SK-N-SH (cell line): ENCODE results near the gene TMEM87B. TPM values are rescaled to one million over a fixed set of nuclear protein-coding genes. Genes with fewer than 3 reads are reported as not detected.

Experiments
- CTCF ChIA-PET: fragments of 300-600, 350-600 bp; formaldehyde crosslinking; extraction: SDS; loops from one replicate; lab custom pipeline; 2021; lab: Yijun Ruan, JAX
- POLR2A ChIA-PET: fragments of 350-600 bp; sonication (Branson Sonifier 250); formaldehyde crosslinking; extraction: SDS; loops from one replicate; lab custom pipeline; 2020; ENCODE audit warnings: antibody characterized with exemption, inconsistent platforms; lab: Yijun Ruan, JAX
- DNase-seq: peaks from one replicate; pipeline ENCODE4 v3.0.0; 2012
- H2AFZ ChIP-seq: fragments of 200-600 bp; sonication (generic); 2 replicates; pipeline ENCODE4 v1.8.1; 2016; ENCODE audit warnings: antibody characterized with exemption, mild to moderate bottlenecking, low read depth
- H3F3A ChIP-seq: fragments of 200-600 bp; sonication (generic); replicated peaks from 2 replicates; pipeline ENCODE3; 2016; ENCODE audit warnings: antibody characterized with exemption, mild to moderate bottlenecking; ENCODE audit not compliant: insufficient read depth
- H3K27ac ChIP-seq, 2 experiments: fragments of 200-500 bp in 1 of 2; fragments of 200-600 bp in 1 of 2; sonication (Bioruptor generic) in 1 of 2; sonication (generic), shearing (Covaris generic) in 1 of 2; 2 replicates each; pipeline versions ENCODE4 v1.5.1 to v1.6.1; 2014 to 2016; ENCODE audit warnings: low read depth in 2 of 2, inconsistent platforms in 1 of 2, low read length in 1 of 2, mild to moderate bottlenecking in 1 of 2, mixed read lengths in 1 of 2
- H3K27me3 ChIP-seq: fragments of 200-600 bp; sonication (generic), shearing (Covaris generic); 2 replicates; pipeline ENCODE4 v1.6.1; 2016; ENCODE audit warnings: mixed run types; ENCODE audit not compliant: insufficient read depth
- H3K36me3 ChIP-seq, 2 experiments: fragments of 200-500 bp in 1 of 2; fragments of 200-600 bp in 1 of 2; sonication (Bioruptor generic) in 1 of 2; sonication (generic) in 1 of 2; replicated peaks in 1 of 2; 2 replicates each; pipeline versions ENCODE3 to v1.5.1; 2014 to 2016; ENCODE audit warnings: low read length in 1 of 2, mild to moderate bottlenecking in 1 of 2; ENCODE audit not compliant: insufficient read depth in 2 of 2, control insufficient read depth in 1 of 2
- H3K4me1 ChIP-seq, 2 experiments: fragments of 200-500 bp in 1 of 2; fragments of 200-600 bp in 1 of 2; sonication (Bioruptor generic) in 1 of 2; sonication (generic), shearing (Covaris generic) in 1 of 2; 2 replicates each; pipeline versions ENCODE4 v1.5.1 to v1.6.1; 2014 to 2016; ENCODE audit warnings: low read depth in 1 of 2, low read length in 1 of 2, mixed run types in 1 of 2; ENCODE audit not compliant: insufficient read depth in 2 of 2, control insufficient read depth in 1 of 2
- H3K4me2 ChIP-seq: fragments of 200-600 bp; sonication (generic), shearing (Covaris generic); 2 replicates; pipeline ENCODE4 v1.6.1; 2017; ENCODE audit warnings: mixed run types
- H3K4me3 ChIP-seq, 2 experiments: fragments of 200-500 bp in 1 of 2; fragments of 200-600 bp in 1 of 2; sonication (Bioruptor generic) in 1 of 2; sonication (generic), shearing (Covaris generic) in 1 of 2; 2 replicates each; pipeline versions ENCODE4 v1.5.1 to v1.8.1; 2014 to 2016; ENCODE audit warnings: low read depth in 2 of 2, inconsistent platforms in 1 of 2, low read length in 1 of 2, mild to moderate bottlenecking in 1 of 2, mixed read lengths in 1 of 2, moderate library complexity in 1 of 2
- H3K79me2 ChIP-seq: fragments of 200-600 bp; sonication (generic); 2 replicates; pipeline ENCODE4 v1.8.1; 2017; ENCODE audit warnings: mild to moderate bottlenecking; ENCODE audit not compliant: insufficient read depth
- H3K9ac ChIP-seq: fragments of 200-600 bp; sonication (generic); 2 replicates; pipeline ENCODE4 v1.6.1; 2017; ENCODE audit warnings: mixed run types
- H3K9me2 ChIP-seq: fragments of 200-600 bp; sonication (generic); 2 replicates; pipeline ENCODE4 v1.6.1; 2017; ENCODE audit warnings: mixed run types
- H3K9me3 ChIP-seq: fragments of 200-600 bp; sonication (generic); 2 replicates; pipeline ENCODE4 v1.6.1; 2017; ENCODE audit warnings: mixed run types, mild to moderate bottlenecking, moderate library complexity
- H4K20me1 ChIP-seq: fragments of 200-600 bp; sonication (generic); 2 replicates; pipeline ENCODE4 v1.6.1; 2017; ENCODE audit warnings: mild to moderate bottlenecking, mixed run types; ENCODE audit not compliant: insufficient read depth
- CTCF ChIP-seq: fragments of 200-600 bp; sonication (generic); IDR thresholded peaks from 2 replicates; pipeline ENCODE4 v1.6.1; 2017; ENCODE audit warnings: antibody characterized with exemption, mild to moderate bottlenecking, moderate library complexity
- ELF1 ChIP-seq: IDR thresholded peaks from 2 replicates; pipeline ENCODE4 v1.4.0; 2012
- EP300 ChIP-seq, 2 experiments: IDR thresholded peaks; 2 replicates each; pipeline versions ENCODE4 v1.4.0 to v1.6.1; 2012; ENCODE audit warnings: borderline replicate concordance in 1 of 2, low read depth in 1 of 2, low read length in 1 of 2
- GABPA ChIP-seq: IDR thresholded peaks from 2 replicates; pipeline ENCODE4 v1.4.0; 2012; ENCODE audit warnings: low read depth, mild to moderate bottlenecking
- RFX5 ChIP-seq: IDR thresholded peaks from 2 replicates; pipeline ENCODE4 v1.6.1; 2012; ENCODE audit warnings: mild to moderate bottlenecking, improper control_type of control experiment, low read length
- RXRA ChIP-seq: IDR thresholded peaks from 2 replicates; pipeline ENCODE4 v1.4.0; 2012; ENCODE audit warnings: low read depth, mild to moderate bottlenecking, borderline replicate concordance
- SIN3A ChIP-seq: IDR thresholded peaks from 2 replicates; pipeline ENCODE4 v1.6.1; 2012; ENCODE audit warnings: low read depth, mild to moderate bottlenecking, low read length, moderate library complexity, borderline replicate concordance
- USF2 ChIP-seq: fragments of 150-350 bp; IDR thresholded peaks from 2 replicates; pipeline ENCODE4 v1.6.1; 2017; ENCODE audit warnings: antibody characterized with exemption, low read length, low read depth, borderline replicate concordance
- ZBTB33 ChIP-seq: IDR thresholded peaks from 2 replicates; pipeline ENCODE4 v1.4.0; 2012; ENCODE audit warnings: low read depth, borderline replicate concordance
- WGBS: methylation state at CpG from one replicate; pipeline ENCODE4 v1.1.6; 2017; ENCODE audit warnings: low lambda C conversion rate; 5-methylcytosine and 5-hydroxymethylcytosine counted together
- polyA plus RNA-seq, 3 experiments: library from polyadenylated mRNA; depleted of rRNA; stranded (reverse); fragments of >200 nt; gene quantifications; 2 replicates each; pipeline ENCODE4 v1.2.3, GENCODE V29; 2012
- TF ChIP-seq, protein P1 (sequence below): IDR thresholded peaks from 2 replicates; pipeline ENCODE4 v1.4.0; 2012; ENCODE audit warnings: low read depth, borderline replicate concordance
- TF ChIP-seq, protein P2 (sequence below): IDR thresholded peaks from 2 replicates; pipeline ENCODE4 v1.4.0; 2012; ENCODE audit warnings: low read depth
- TF ChIP-seq, protein P3 (sequence below): IDR thresholded peaks from 2 replicates; pipeline ENCODE4 v1.6.1; 2012; ENCODE audit warnings: mild to moderate bottlenecking, low read depth, low read length, moderate library complexity

Gene TMEM87B
- polyA plus RNA-seq, 1 of the 3 experiments (the other 2 are of a cell fraction), result 7.9 TPM

DNA sequence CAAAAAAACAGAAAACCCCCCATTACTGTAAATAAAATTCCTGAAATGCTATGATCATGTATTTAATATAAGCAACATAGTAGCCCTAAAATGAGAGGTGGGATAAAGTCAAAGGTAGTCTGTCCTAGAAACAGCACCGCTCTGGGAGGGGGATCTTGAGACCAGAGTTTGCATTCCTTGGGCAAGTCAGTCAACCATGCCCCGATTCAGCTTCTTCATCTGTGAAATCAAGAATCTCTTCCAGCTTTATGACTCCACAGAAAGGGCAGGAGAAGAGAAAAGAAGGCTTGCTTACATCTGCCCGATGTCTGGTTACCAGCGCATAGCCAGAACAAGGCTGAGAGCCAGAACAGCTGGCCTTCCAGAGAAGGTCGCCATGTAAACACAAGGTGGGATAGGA, 81.0 kb downstream of the TMEM87B start:
- H2AFZ ChIP-seq, result no peak overlapping the region
- 86% methylated on average over 5 of the region's 5 CpGs for WGBS
- no peak overlapping the region for H3K27ac ChIP-seq
- no peak overlapping the region for H3K4me2 ChIP-seq
- H3K9me2 ChIP-seq, result no peaks in the 10 kb centered on the region
- no peaks in the 10 kb centered on the region for H4K20me1 ChIP-seq
- peaks cover 0 to 7% of the 10 kb centered on the region in 2 experiments; a peak in 1 of 4 replicates for H3K4me1 ChIP-seq
- H3F3A ChIP-seq, result peaks cover 3% of the 10 kb centered on the region
- ChIA-PET POLR2A (interaction anchor here (0.6 kb wide), 1 partner anchor 648 kb away, joined by 3 read pairs; no protein-coding TSS in a partner anchor), CTCF (interaction anchor here (2.3 kb wide), 1 partner anchor 14 kb away, joined by 12 read pairs; no protein-coding TSS in a partner anchor)
- H3K9me3 ChIP-seq, result no peaks in the 10 kb centered on the region
- H3K9ac ChIP-seq, result no peak overlapping the region
- no peaks in the 10 kb centered on the region for H3K27me3 ChIP-seq
- no peak for TF ChIP-seq ZBTB33
- no peak for TF ChIP-seq SIN3A
- TF ChIP-seq CTCF, result no peak
- no peak for TF ChIP-seq USF2
- TF ChIP-seq, protein P1, sequence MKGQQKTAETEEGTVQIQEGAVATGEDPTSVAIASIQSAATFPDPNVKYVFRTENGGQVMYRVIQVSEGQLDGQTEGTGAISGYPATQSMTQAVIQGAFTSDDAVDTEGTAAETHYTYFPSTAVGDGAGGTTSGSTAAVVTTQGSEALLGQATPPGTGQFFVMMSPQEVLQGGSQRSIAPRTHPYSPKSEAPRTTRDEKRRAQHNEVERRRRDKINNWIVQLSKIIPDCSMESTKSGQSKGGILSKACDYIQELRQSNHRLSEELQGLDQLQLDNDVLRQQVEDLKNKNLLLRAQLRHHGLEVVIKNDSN, result no peak
- TF ChIP-seq, protein P2, sequence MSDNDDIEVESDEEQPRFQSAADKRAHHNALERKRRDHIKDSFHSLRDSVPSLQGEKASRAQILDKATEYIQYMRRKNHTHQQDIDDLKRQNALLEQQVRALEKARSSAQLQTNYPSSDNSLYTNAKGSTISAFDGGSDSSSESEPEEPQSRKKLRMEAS, result no peak
- no peak for TF ChIP-seq RFX5
- no peak for TF ChIP-seq ELF1
- TF ChIP-seq EP300 (IDR thresholded peaks at IDR 0.05; ENCODE audit: borderline replicate concordance in 1 of 2, low read depth in 1 of 2, low read length in 1 of 2), result no peak
- no peak for TF ChIP-seq GABPA
- no peak for TF ChIP-seq RXRA
- TF ChIP-seq, protein P3, sequence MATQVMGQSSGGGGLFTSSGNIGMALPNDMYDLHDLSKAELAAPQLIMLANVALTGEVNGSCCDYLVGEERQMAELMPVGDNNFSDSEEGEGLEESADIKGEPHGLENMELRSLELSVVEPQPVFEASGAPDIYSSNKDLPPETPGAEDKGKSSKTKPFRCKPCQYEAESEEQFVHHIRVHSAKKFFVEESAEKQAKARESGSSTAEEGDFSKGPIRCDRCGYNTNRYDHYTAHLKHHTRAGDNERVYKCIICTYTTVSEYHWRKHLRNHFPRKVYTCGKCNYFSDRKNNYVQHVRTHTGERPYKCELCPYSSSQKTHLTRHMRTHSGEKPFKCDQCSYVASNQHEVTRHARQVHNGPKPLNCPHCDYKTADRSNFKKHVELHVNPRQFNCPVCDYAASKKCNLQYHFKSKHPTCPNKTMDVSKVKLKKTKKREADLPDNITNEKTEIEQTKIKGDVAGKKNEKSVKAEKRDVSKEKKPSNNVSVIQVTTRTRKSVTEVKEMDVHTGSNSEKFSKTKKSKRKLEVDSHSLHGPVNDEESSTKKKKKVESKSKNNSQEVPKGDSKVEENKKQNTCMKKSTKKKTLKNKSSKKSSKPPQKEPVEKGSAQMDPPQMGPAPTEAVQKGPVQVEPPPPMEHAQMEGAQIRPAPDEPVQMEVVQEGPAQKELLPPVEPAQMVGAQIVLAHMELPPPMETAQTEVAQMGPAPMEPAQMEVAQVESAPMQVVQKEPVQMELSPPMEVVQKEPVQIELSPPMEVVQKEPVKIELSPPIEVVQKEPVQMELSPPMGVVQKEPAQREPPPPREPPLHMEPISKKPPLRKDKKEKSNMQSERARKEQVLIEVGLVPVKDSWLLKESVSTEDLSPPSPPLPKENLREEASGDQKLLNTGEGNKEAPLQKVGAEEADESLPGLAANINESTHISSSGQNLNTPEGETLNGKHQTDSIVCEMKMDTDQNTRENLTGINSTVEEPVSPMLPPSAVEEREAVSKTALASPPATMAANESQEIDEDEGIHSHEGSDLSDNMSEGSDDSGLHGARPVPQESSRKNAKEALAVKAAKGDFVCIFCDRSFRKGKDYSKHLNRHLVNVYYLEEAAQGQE, result no peak
- no peaks in the 10 kb centered on the region for H3K36me3 ChIP-seq
- H3K79me2 ChIP-seq, result no peaks in the 10 kb centered on the region
- H3K4me3 ChIP-seq, result no peak overlapping the region
- no peak for DNase-seq
